Left lung (tissue), 10 donors: Measurements from ENCODE around the gene LAMTOR2. TPM values are rescaled to one million over a fixed set of nuclear protein-coding genes. Genes with fewer than 3 reads are reported as not detected.

Experiments used
- ATAC-seq: fragments of 200-7000 bp; cut with Tn5 transposase; one replicate; pipeline ENCODE4 v1.9.1; 2020; ENCODE audit warnings: moderate library complexity
- DNase-seq, 4 donors: peaks; one replicate each; pipeline ENCODE4 v3.0.0-alpha.2; 2013 to 2020
- H3K27ac ChIP-seq, 2 donors: fragments of 200-600 bp; sonication (generic) in 1 of 2; one replicate each; pipeline versions ENCODE4 v1.5.0 to v1.8.0; 2020 to 2021
- H3K27me3 ChIP-seq, 2 donors: fragments of 200-600 bp; sonication (generic) in 1 of 2; one replicate each; pipeline versions ENCODE4 v1.5.0 to v1.8.0; 2020 to 2021
- H3K36me3 ChIP-seq, 2 donors: fragments of 200-600 bp; sonication (generic) in 1 of 2; one replicate each; pipeline versions ENCODE4 v1.5.0 to v1.8.0; 2020 to 2021
- H3K4me1 ChIP-seq, 2 donors: fragments of 200-600 bp; one replicate each; pipeline ENCODE4 v1.8.0; 2021
- H3K4me3 ChIP-seq, 2 donors: fragments of 200-600 bp; sonication (generic) in 1 of 2; one replicate each; pipeline versions ENCODE4 v1.5.0 to v1.8.0; 2020 to 2021; ENCODE audit warnings: mild to moderate bottlenecking in 1 of 2
- H3K9me3 ChIP-seq, 2 donors: fragments of 200-600 bp; sonication (generic) in 1 of 2; one replicate each; pipeline versions ENCODE4 v1.5.0 to v1.8.0; 2020 to 2021
- CTCF ChIP-seq, 2 donors: fragments of 200-600 bp; sonication (generic) in 1 of 2; IDR thresholded peaks; one replicate each; pipeline versions ENCODE4 v1.5.0 to v1.8.0; 2021; ENCODE audit warnings: antibody characterized with exemption in 2 of 2
- intact Hi-C, 2 donors: fragments of 100-400 bp; cut with DNase I; formaldehyde crosslinking; loops; one replicate each; pipeline versions ENCODE4 v1.11.2 to v1.14.2; 2022
- polyA plus RNA-seq, 6 donors: library from polyadenylated mRNA; unstranded; fragments of 120-200 nt; gene quantifications; one replicate each; pipeline ENCODE4 v1.2.1, GENCODE V29; 2013; ENCODE audit not compliant: insufficient read length in 6 of 6
- total RNA-seq, 2 donors: library from RNA; stranded (reverse); fragmentation: NEBNext Ultra II Directional; extraction: Animal tissue kit (Norgen Biotek cat#: 25700); gene quantifications; one replicate each; pipeline ENCODE4 v1.2.1, GENCODE V29; 2021
- donor health status: DM: no; HTN: yes; CAD: no.
- donor health status: DM: no; HTN: no; CAD: no.

Gene LAMTOR2
- total and polyA plus RNA-seq, 8 donors, result 39.0 to 71.0 (median 48.3) TPM

DNA sequence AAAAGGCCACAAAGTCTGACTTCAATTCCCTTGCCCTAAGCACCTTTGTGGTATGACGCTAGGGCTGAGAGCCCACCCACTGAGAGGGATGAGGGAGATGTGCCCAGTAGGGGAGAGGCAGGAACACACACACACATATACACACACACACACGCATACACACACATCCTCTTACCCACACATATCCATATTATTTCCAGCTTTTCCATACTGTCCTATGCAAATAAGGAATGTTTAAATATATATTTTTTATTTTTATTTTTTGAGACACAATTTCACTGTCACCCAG lies 9.4 kb downstream of the LAMTOR2 start:
- no peak for DNase-seq
- Histone ChIP-seq H3K4me1 (peaks cover 0 to 5% of the 10 kb centered on the region in 2 donors), H3K4me3 (no peak overlapping the region), H3K36me3 (no peaks in the 10 kb centered on the region), H3K9me3 (no peaks in the 10 kb centered on the region), H3K27me3 (no peaks in the 10 kb centered on the region), H3K27ac (no peak overlapping the region)
- no peak for TF ChIP-seq CTCF (IDR thresholded peaks at IDR 0.05)
- ATAC-seq, result no peak
- intact Hi-C loops, result no loop called here

- no peak overlapping the region for H3K27ac ChIP-seq
- H3K27me3 ChIP-seq, result no peaks in the 10 kb centered on the region
- intact Hi-C loops, result no loop called here
- no peak for TF ChIP-seq CTCF (IDR thresholded peaks at IDR 0.05)
- peaks cover 0 to 5% of the 10 kb centered on the region in 2 donors for H3K4me1 ChIP-seq
- DNase-seq, result no peak
- no peak overlapping the region for H3K4me3 ChIP-seq
- ATAC-seq, result no peak
- peaks cover 0 to 1% of the 10 kb centered on the region in 2 donors for H3K36me3 ChIP-seq
- H3K9me3 ChIP-seq, result no peaks in the 10 kb centered on the region
Measured at GRCh38 chr1:156064615-156065014, 10.0 kb downstream of the LAMTOR2 start.

- Histone ChIP-seq H3K4me3 (no peak overlapping the region), H3K4me1 (peaks cover 0 to 5% of the 10 kb centered on the region in 2 donors), H3K27ac (no peak overlapping the region), H3K27me3 (no peaks in the 10 kb centered on the region), H3K36me3 (peaks cover 0 to 5% of the 10 kb centered on the region in 2 donors), H3K9me3 (no peaks in the 10 kb centered on the region)
- TF ChIP-seq CTCF (IDR thresholded peaks at IDR 0.05), result no peak
- DNase-seq, result no peak
- no peak for ATAC-seq
- intact Hi-C loops, result no loop called here
Measured at GRCh38 chr1:156065212-156065611, 10.6 kb downstream of the LAMTOR2 start.

DNA sequence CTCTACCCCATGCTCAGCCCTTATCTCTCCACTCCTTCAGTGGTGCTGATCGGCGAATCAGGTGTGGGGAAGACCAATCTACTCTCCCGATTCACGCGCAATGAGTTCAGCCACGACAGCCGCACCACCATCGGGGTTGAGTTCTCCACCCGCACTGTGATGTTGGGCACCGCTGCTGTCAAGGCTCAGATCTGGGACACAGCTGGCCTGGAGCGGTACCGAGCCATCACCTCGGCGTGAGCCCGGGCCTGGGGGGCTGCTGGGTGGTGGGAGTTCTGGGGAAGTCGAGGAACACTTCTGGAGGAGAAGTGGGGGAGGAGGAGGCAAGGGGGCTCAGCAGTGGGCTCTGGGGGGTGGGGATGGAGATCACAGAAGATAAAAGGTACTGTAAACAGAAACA lies 11.3 kb downstream of the LAMTOR2 start:
- no peak overlapping the region for H3K4me3 ChIP-seq
- no peak for DNase-seq
- TF ChIP-seq CTCF (IDR thresholded peaks at IDR 0.05), result no peak

DNA sequence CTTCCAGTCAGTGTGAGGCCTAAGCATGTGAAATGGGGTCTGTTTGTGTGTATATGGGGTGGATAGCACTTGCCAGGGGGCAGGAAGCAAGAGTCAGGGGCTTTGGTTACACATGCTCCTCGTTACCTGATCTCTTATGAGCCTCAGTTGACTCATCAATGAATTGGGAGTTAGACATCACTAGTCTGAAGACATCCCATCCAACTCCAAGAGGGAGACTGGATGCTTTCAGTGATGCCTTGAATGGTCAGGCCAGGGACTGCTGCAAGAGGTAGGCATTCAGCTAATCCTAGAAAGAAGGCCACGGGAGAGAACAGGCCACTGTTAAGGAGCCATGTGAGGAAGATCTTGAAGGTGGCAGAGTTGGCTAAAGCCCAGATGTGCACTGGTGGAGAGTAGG lies 12.7 kb downstream of the LAMTOR2 start:
- Histone ChIP-seq H3K27me3 (no peaks in the 10 kb centered on the region), H3K9me3 (no peaks in the 10 kb centered on the region), H3K27ac (no peak overlapping the region), H3K4me1 (peaks cover 0 to 5% of the 10 kb centered on the region in 2 donors), H3K4me3 (no peak overlapping the region), H3K36me3 (peaks cover 0 to 5% of the 10 kb centered on the region in 2 donors)
- TF ChIP-seq CTCF (IDR thresholded peaks at IDR 0.05), result no peak
- intact Hi-C loops, result no loop called here
- DNase-seq (no peak), ATAC-seq (no peak)

More for the DNA sequence above, 11.3 kb downstream of the LAMTOR2 start:
- Histone ChIP-seq H3K27me3 (no peaks in the 10 kb centered on the region), H3K36me3 (peaks cover 0 to 5% of the 10 kb centered on the region in 2 donors), H3K9me3 (no peaks in the 10 kb centered on the region), H3K27ac (no peak overlapping the region), H3K4me1 (peaks cover 0 to 5% of the 10 kb centered on the region in 2 donors)
- intact Hi-C loops, result no loop called here
- ATAC-seq, result no peak
